Activated naive CD4-positive, alpha-beta T cell treated with anti-CD3 and anti-CD28 coated beads for 36 hours (primary cell): ENCODE measurements around the gene CNRIP1. TPM values are rescaled to one million over a fixed set of nuclear protein-coding genes. Genes with fewer than 3 reads are reported as not detected.

ENCODE experiments used
- CTCF ChIA-PET: fragments of 350-600 bp; sonication (Branson Sonifier 250); formaldehyde crosslinking; loops from one replicate; lab custom pipeline; 2021; ENCODE audit warnings: antibody characterized with exemption; lab: Charles Lee
- DNase-seq: peaks from one replicate; pipeline ENCODE4 v3.0.0-alpha.2; 2020
- H3K27ac Mint-ChIP-seq: one replicate; pipeline ENCODE4 v1.8.0; 2021; ENCODE audit warnings: mild to moderate bottlenecking, mixed read lengths
- H3K27me3 Mint-ChIP-seq: one replicate; pipeline ENCODE4 v1.8.0; 2021; ENCODE audit warnings: low read depth, mixed read lengths
- H3K36me3 Mint-ChIP-seq: one replicate; pipeline ENCODE4 v1.8.0; 2021; ENCODE audit warnings: low read depth, mixed read lengths
- H3K4me1 Mint-ChIP-seq: one replicate; pipeline ENCODE4 v1.8.0; 2021; ENCODE audit warnings: low read depth, mixed read lengths
- H3K4me3 Mint-ChIP-seq: one replicate; pipeline ENCODE4 v1.8.0; 2021; ENCODE audit warnings: mild to moderate bottlenecking, moderate library complexity, mixed read lengths
- H3K9me3 Mint-ChIP-seq: one replicate; pipeline ENCODE4 v1.8.0; 2021; ENCODE audit warnings: mixed read lengths
- intact Hi-C: fragments of 100-400 bp; cut with micrococcal nuclease; formaldehyde crosslinking; loops from one replicate; pipeline ENCODE4 v1.15.1; 2023
- total RNA-seq, 2 experiments: library from RNA; stranded (reverse); gene quantifications; one replicate each; pipeline ENCODE4 v1.2.3, GENCODE V29; 2021

The CNRIP1 gene
- total RNA-seq, 2 experiments from 2014 or later: not detected

- CTCF ChIA-PET: interaction anchor here (0.7 kb wide), 1 partner anchor 63 kb away, joined by 3 read pairs; no protein-coding TSS in a partner anchor
Measured at GRCh38 chr2:68302281-68302875, 17.4 kb downstream of the CNRIP1 start.

GRCh38 chr2:68295516-68295915 is 24.2 kb downstream of the CNRIP1 start:
- Mint-ChIP-seq H3K4me1 (no peaks in the 10 kb centered on the region), H3K4me3 (no peak overlapping the region), H3K36me3 (no peaks in the 10 kb centered on the region), H3K27ac (no peak overlapping the region), H3K27me3 (peaks cover 8% of the 10 kb centered on the region), H3K9me3 (no peaks in the 10 kb centered on the region)
- CTCF ChIA-PET: interaction anchor here (3.3 kb wide), 1 partner anchor 12 kb away, joined by 14 read pairs; no protein-coding TSS in a partner anchor
- DNase-seq: no peak
- intact Hi-C loops: no loop called here

More at GRCh38 chr2:68302281-68302875, 17.4 kb downstream of the CNRIP1 start:
- intact Hi-C loops: no loop called here
- H3K4me1 Mint-ChIP-seq: no peaks in the 10 kb centered on the region
- no peaks in the 10 kb centered on the region for H3K36me3 Mint-ChIP-seq
- H3K27ac Mint-ChIP-seq: no peak overlapping the region
- DNase-seq: no peak
- H3K9me3 Mint-ChIP-seq: no peaks in the 10 kb centered on the region
- H3K4me3 Mint-ChIP-seq: no peak overlapping the region
- peaks cover 10% of the 10 kb centered on the region for H3K27me3 Mint-ChIP-seq

GRCh38 chr2:68294913-68295312 is 24.8 kb downstream of the CNRIP1 start:
- Mint-ChIP-seq H3K4me1 (no peaks in the 10 kb centered on the region), H3K36me3 (no peaks in the 10 kb centered on the region)

GRCh38 chr2:68294187-68294586 is 25.6 kb downstream of the CNRIP1 start:
- H3K27ac Mint-ChIP-seq: no peak overlapping the region
- CTCF ChIA-PET: interaction anchor here (1.5 to 4.4 kb wide), 3 partner anchors 11 to 171 kb away, joined by 4 to 23 read pairs (median 14); no protein-coding TSS in a partner anchor

More at GRCh38 chr2:68294913-68295312, 24.8 kb downstream of the CNRIP1 start:
- Mint-ChIP-seq H3K9me3 (no peaks in the 10 kb centered on the region), H3K27ac (no peak overlapping the region), H3K27me3 (peaks cover 8% of the 10 kb centered on the region), H3K4me3 (no peak overlapping the region)
- intact Hi-C loops: no loop called here
- DNase-seq: no peak
- CTCF ChIA-PET: interaction anchor here (1.5 to 4.4 kb wide), 3 partner anchors 12 to 172 kb away, joined by 4 to 23 read pairs (median 14); no protein-coding TSS in a partner anchor

GRCh38 chr2:68293755-68294154 is 26.0 kb downstream of the CNRIP1 start:
- H3K36me3 Mint-ChIP-seq: no peaks in the 10 kb centered on the region
- no peak for DNase-seq
- no peak overlapping the region for H3K4me3 Mint-ChIP-seq
- intact Hi-C loops: no loop called here
- CTCF ChIA-PET: interaction anchor here (1.5 to 4.4 kb wide), 3 partner anchors 11 to 171 kb away, joined by 4 to 23 read pairs (median 14); no protein-coding TSS in a partner anchor
- H3K4me1 Mint-ChIP-seq: no peaks in the 10 kb centered on the region
- H3K27ac Mint-ChIP-seq: no peak overlapping the region
- H3K27me3 Mint-ChIP-seq: peaks cover 6% of the 10 kb centered on the region
- H3K9me3 Mint-ChIP-seq: no peaks in the 10 kb centered on the region

More at GRCh38 chr2:68294187-68294586, 25.6 kb downstream of the CNRIP1 start:
- H3K4me1 Mint-ChIP-seq: no peaks in the 10 kb centered on the region
- intact Hi-C loops: no loop called here
- no peaks in the 10 kb centered on the region for H3K36me3 Mint-ChIP-seq
- peaks cover 8% of the 10 kb centered on the region for H3K27me3 Mint-ChIP-seq
- H3K4me3 Mint-ChIP-seq: no peak overlapping the region
- DNase-seq: no peak
- H3K9me3 Mint-ChIP-seq: no peaks in the 10 kb centered on the region

- no peak overlapping the region for H3K27ac Mint-ChIP-seq
- peaks cover 9% of the 10 kb centered on the region for H3K27me3 Mint-ChIP-seq
- intact Hi-C loops: no loop called here
- no peaks in the 10 kb centered on the region for H3K4me1 Mint-ChIP-seq
- H3K36me3 Mint-ChIP-seq: no peaks in the 10 kb centered on the region
- H3K4me3 Mint-ChIP-seq: no peak overlapping the region
- no peaks in the 10 kb centered on the region for H3K9me3 Mint-ChIP-seq
- DNase-seq: no peak
- CTCF ChIA-PET: interaction anchor here (3.3 to 4.4 kb wide), 2 partner anchors 10 to 170 kb away, joined by 14 to 23 read pairs; no protein-coding TSS in a partner anchor
Measured at GRCh38 chr2:68293024-68293423, 26.7 kb downstream of the CNRIP1 start.

- CTCF ChIA-PET: interaction anchor here (0.7 to 4.4 kb wide), 10 partner anchors 9 to 172 kb away, joined by 3 to 23 read pairs (median 4); no protein-coding TSS in a partner anchor
- H3K4me1 Mint-ChIP-seq: no peaks in the 10 kb centered on the region
- no peak overlapping the region for H3K4me3 Mint-ChIP-seq
- no peaks in the 10 kb centered on the region for H3K36me3 Mint-ChIP-seq
- intact Hi-C loops: loop anchor here (1.0 kb wide), 1 partner anchor 170 kb away; no protein-coding TSS in a partner anchor
- H3K9me3 Mint-ChIP-seq: no peaks in the 10 kb centered on the region
- H3K27me3 Mint-ChIP-seq: peaks cover 9% of the 10 kb centered on the region
- H3K27ac Mint-ChIP-seq: no peak overlapping the region
- peak; percentile 16 for DNase-seq
Measured at GRCh38 chr2:68292108-68292710, 27.5 kb downstream of the CNRIP1 start.

GRCh38 chr2:68291314-68291713 is 28.4 kb downstream of the CNRIP1 start:
- Mint-ChIP-seq H3K4me1 (no peaks in the 10 kb centered on the region), H3K36me3 (no peaks in the 10 kb centered on the region), H3K27me3 (peaks cover 9% of the 10 kb centered on the region), H3K27ac (no peak overlapping the region), H3K4me3 (no peak overlapping the region), H3K9me3 (no peaks in the 10 kb centered on the region)
- CTCF ChIA-PET: interaction anchor here (0.7 to 4.4 kb wide), 8 partner anchors 99 to 1271 kb away, joined by 3 to 23 read pairs (median 4); no protein-coding TSS in a partner anchor
- intact Hi-C loops: no loop called here
- DNase-seq: no peak

GRCh38 chr2:68290901-68291300 is 28.8 kb downstream of the CNRIP1 start:
- Mint-ChIP-seq H3K36me3 (no peaks in the 10 kb centered on the region), H3K27me3 (peaks cover 9% of the 10 kb centered on the region), H3K4me3 (no peak overlapping the region), H3K4me1 (no peaks in the 10 kb centered on the region), H3K27ac (no peak overlapping the region), H3K9me3 (no peaks in the 10 kb centered on the region)
- CTCF ChIA-PET: interaction anchor here (0.7 to 4.4 kb wide), 6 partner anchors 98 to 1271 kb away, joined by 3 to 23 read pairs (median 4); no protein-coding TSS in a partner anchor
- no peak for DNase-seq
- intact Hi-C loops: no loop called here

GRCh38 chr2:68287580-68288441 is 31.9 kb downstream of the CNRIP1 start:
- intact Hi-C loops: no loop called here
- no peaks in the 10 kb centered on the region for H3K9me3 Mint-ChIP-seq
- H3K27me3 Mint-ChIP-seq: peaks cover 12% of the 10 kb centered on the region
- no peaks in the 10 kb centered on the region for H3K4me1 Mint-ChIP-seq
- no peak for DNase-seq
- H3K27ac Mint-ChIP-seq: no peak overlapping the region
- no peak overlapping the region for H3K4me3 Mint-ChIP-seq
- no peaks in the 10 kb centered on the region for H3K36me3 Mint-ChIP-seq
- CTCF ChIA-PET: interaction anchor here (1.8 kb wide), 1 partner anchor 165 kb away, joined by 9 read pairs; no protein-coding TSS in a partner anchor

- H3K36me3 Mint-ChIP-seq: no peaks in the 10 kb centered on the region
- DNase-seq: no peak
- peaks cover 8% of the 10 kb centered on the region for H3K27me3 Mint-ChIP-seq
- H3K4me3 Mint-ChIP-seq: no peak overlapping the region
- CTCF ChIA-PET: interaction anchor here (0.7 to 3.2 kb wide), 5 partner anchors 12 to 162 kb away, joined by 3 to 20 read pairs (median 3); no protein-coding TSS in a partner anchor
- no peak overlapping the region for H3K27ac Mint-ChIP-seq
- intact Hi-C loops: no loop called here
- H3K9me3 Mint-ChIP-seq: no peaks in the 10 kb centered on the region
- H3K4me1 Mint-ChIP-seq: no peaks in the 10 kb centered on the region
Measured at GRCh38 chr2:68284896-68285295, 34.9 kb downstream of the CNRIP1 start.
